HuH-7.5 (cell line): Measurements from ENCODE around the gene ZRANB1.

Source experiments
- DNase-seq: peaks from one replicate; pipeline ENCODE4 v3.0.0; 2011; ENCODE audit warnings: low spot score

The ZRANB1 gene

DNA sequence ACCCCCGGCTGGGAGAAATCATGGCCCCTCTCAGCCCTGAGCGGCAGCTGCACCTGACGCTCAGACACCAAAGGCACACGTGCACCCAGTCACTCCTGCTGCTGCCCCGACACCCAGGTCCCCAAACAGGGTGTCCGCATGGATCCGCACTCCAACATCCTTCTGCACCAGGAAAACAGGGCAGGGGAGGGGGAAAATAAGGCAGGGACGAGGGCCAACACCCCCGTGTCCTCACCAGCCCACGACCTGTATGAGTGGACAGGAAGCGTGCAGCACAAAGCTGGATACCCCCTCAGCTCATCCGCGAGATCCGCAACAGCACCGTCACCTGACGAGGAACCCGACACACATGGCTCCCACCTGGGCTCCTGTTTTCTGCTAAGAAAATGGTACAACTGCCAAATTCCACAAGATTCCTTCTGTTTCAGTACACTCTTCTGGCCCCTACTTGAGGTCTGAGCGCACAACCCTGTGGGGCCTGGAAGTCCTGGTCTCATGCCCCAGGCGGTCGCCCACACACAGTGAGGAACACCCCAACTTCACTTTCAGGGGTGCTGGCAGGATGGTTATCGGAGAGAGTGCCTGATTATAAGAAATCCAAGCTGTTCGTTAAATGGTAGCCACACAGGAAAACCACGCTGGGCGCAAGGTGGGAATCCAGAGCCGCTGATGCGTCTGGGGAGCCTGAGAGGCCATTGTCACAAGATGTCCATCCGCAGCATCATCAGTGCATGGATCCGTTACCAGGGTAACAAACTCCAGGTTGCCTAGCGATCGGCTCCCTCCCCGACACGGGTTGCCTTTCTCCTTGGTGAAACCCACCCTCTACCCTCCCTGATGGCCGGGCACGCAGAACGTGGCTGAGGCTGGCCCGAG, 63.6 kb downstream of the ZRANB1 start:
- no peak for DNase-seq

DNA sequence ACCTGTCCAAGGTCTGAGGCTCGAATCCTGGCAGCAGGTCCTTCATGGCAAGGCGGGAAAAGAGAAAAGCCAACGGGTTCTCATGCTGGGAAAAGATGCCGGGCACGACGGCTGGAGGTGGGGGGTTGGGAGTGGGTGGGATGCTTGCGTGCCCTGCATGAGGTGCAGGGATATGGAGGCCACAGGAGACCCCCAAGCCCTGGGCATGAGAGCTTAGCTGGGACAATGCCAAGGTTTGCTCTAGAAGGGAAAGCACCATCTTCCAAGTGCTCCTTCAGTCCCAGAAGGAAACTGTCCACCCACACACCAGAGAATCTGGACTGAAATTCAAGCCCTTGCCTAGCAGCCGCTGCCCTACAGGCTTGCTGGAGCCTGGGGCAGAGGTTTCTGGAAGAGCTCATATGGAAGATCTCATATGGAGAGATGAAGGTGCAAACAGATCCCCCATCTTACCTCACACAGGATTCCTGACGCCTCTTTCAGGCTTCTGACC, 64.3 kb downstream of the ZRANB1 start:
- no peak for DNase-seq

DNA sequence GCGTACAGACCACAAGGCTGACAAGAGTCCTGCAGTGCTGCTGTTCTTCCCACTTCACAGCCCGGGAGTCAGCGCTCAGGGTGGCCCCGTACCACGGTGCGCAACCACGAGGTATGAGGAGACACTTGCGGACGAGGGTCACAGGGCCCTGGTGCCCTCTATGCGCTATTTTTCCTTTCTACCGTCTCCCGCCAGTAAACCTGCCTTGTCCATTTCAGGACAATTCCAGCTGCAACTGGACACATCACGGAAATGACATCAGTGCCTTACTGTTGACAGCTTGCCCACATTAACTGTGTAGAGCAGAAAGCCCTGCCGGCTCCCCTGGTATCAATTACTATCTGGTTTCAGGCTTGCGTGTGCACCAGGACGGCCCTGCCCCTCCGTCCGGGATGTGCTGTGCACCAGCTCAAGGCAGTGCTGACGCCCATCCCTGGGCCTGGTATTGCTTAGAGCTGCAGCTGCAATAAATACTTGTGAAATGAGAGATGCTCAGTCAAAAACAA, 65.1 kb downstream of the ZRANB1 start:
- no peak for DNase-seq

DNA sequence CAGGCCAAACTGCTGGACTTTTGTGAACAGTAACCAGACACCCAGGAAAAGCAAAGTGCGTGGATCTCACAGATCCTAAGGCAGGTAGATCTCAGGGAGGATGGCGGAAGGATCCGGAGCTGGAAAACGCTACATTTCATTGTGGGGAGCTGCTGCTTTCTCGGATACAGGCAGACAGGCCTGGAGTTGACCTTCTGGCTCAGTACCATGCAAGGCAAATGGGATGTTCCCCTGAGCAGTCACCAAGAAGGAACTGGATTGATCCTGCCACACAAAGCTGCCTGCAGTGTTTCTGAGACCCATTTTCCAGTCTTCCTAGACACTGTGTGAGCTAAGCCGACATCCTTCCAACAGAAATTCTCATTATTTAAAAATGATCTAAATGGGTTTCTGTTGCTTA, 65.5 kb downstream of the ZRANB1 start:
- DNase-seq: no peak

DNA sequence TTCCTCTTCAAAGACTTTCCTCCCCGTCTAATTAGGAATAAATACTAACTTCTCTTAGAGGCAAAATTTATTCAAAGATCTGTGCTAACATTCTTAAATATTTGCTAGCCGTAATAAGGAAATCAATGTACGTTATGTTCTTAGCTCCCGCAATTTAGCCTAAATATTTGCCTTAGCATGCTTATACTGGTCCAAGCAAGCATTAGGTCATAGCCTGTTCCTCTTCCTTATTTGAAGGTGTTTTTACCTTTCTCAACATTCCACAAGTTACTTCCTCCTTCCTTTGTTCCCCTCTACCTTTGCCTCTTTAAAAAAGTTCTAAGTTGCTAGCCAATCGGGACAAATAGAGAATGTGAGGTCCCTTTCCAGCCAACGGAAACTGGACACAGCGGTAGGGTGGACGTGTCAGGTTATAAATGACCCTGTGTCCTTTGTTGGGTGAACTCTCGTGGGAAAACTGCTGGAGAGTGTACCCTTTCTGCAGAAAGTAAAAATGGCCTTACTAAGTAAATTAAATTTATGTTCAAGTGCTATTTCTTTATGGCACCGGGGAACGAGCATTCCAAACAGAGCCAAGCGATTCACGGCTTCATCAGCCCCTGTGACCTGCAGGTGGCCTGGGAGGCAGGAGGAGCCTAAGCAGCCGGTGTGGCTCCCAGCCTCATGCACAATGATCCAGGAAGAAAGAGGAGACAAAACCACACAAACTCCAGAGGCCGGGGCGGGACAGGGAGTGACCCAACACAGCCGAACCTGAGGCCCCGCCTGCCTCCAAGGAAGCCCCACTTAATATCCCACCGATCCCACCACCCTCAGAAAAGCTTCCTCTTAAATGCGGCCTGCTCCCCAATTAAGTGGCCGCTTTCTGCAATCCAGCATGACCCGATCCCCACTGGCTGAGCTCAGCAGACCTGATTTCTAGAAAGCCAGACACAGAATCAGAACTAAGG, 67.0 kb downstream of the ZRANB1 start:
- DNase-seq: no peak

DNA sequence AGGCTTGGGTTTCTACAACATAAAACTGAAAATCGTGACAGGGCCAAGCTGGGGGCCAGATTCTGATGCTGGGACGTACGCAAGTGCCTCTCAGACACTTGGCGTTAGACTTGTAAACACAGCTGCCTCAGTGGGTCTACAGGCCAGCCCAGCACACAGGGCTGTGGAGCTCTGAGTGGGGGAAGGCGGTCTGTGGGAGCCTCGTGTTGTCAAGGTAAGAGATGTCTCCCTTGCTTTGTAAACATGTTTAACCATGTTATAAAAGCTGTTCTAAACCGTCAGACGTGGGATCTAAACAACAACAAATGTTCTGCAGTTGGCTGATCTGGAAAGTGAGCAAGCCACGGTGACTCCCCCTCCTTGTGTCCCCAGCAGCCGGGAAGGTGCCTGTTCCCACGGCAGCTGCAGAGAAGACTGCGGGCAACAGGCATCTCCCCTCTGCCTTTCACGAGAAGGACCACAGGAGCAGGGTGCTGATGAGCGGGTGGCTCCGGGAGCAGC, 67.8 kb downstream of the ZRANB1 start:
- no peak for DNase-seq

DNA sequence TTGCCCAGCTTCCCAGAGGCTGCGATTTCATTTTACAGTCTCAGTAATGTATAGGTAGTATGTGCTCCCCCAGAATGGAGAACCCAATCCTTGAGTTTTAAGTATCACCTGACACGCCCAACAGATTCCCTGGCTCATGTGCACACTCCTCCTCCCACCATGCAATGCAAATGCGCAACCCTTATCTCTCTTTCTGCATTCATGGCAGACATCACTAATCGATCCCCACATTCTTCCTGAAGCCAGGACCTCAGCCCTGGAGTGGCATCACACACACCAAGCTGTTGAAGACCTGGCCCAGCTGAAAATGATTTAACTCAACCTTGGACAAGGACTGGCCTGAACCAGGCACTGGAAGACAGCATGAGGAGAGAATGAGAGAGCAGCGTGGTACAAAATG, 68.4 kb downstream of the ZRANB1 start:
- no peak for DNase-seq

DNA sequence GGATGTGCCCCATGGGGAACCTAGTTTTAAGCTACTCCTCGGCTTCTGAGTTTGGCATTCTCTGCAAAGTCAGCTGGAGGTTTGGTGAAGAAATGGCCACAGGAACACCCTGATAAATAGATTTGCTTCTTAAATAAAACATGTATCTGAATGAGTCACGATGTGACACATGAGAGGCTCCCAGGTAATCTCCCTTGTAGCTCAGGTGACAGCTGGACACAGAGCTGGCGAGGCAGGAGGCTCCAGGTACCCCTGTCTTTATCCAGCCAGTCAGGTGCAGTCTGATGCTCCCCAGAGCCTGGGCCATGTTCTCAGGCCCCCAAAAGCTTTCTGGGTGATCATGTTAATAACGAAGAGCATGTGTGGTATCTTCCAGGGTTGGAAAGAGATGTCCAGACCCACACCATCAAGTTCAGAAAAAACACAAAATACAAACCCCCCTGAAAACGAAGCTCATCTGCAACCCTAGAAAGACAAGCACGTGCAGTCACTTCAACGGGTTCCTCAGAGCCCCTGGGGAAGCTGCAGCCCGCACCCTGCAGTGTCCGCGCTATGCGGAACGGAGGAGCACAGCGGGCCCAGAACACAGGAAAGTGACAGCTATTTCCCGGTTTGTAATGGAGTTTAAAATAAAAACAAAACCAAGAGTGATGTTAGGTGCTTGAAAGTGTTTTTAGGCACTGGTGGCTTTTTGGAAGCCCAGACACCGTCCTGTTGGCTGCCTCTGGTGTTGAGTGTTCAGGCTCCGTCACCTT, 69.4 kb downstream of the ZRANB1 start:
- DNase-seq: no peak

DNA sequence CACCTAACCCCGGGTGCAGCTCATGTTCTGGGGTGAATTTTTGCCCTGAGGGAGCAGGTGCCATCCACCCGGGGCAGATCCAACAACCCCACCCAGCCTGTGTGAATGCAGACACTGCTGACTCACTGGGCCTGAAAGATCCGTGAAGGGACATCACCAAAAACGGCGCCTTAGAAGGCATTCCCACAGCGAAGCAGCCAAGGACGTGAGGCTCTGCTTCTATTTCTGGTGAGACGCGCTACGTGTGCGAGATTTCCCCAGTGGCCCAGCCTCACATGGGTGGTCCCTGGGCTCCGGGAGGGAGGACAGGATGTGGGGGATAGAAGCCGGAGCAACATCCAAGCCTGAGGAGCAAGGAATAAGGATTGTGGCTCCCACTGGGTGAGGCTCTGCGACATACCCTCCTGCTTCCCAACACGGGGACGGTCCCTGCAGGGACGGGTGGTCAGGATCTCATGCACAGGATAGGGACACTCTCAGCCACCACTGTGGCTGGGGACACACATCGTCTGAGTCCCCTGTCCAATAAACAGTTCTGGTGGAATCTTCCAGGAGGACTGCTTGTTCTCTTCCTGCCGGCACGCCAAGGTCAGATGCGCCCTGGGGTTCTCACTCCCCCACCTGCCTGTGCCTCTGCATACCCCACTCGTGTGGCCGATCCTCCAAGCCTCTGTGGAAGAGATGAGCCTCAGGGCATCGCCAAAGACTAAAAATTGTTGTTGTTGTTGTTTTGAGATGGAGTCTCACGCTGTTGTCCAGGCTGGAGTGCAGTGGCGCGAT, 70.2 kb downstream of the ZRANB1 start:
- no peak for DNase-seq

DNA sequence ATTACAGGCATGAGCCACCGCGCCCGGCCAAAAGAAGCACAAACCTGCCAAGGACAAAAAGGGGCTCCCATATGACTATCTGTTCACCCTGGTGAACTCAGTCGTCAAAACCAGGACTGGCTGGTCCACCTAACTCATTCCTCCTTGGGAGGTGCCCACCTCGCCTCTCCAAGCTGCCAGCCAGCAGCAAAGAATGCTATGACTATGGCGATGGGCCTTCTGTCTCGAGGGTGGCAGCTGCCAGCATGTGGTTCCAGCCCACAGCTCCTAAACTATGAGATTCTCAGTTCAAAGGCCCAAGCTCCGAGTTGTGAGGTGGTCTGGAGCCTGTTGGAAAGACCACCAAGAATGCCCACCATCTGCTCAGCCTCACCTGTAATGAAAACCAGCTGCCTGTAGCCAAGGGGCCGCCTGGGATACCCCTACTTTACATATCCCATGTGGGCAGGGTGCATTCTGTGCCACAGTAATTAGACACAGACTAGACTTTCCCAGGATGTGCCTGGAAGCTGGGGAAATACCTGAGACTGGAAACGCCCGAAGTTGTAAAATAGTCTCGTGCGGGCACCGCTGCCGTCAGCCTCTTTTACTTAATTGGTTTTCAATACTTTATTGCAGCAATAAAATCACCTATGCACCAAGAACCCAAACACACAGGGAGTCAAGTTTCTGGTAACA, 71.1 kb downstream of the ZRANB1 start:
- no peak for DNase-seq

DNA sequence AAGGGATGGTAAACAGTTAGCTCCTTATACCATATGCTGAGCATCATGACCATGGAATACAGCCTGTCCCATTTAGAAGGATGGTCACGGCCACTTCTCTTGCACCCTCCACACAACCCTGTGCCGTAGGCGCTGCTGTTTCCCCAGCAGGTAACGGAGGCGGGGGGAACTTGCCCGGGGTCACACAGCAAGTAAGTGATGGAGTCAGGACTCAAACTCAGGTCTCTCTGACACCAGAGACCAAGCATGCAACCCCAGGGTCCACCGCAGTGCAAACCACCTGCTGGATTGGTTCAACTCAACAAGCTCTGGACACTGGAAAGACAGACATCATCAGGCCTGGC, 71.6 kb downstream of the ZRANB1 start:
- no peak for DNase-seq

DNA sequence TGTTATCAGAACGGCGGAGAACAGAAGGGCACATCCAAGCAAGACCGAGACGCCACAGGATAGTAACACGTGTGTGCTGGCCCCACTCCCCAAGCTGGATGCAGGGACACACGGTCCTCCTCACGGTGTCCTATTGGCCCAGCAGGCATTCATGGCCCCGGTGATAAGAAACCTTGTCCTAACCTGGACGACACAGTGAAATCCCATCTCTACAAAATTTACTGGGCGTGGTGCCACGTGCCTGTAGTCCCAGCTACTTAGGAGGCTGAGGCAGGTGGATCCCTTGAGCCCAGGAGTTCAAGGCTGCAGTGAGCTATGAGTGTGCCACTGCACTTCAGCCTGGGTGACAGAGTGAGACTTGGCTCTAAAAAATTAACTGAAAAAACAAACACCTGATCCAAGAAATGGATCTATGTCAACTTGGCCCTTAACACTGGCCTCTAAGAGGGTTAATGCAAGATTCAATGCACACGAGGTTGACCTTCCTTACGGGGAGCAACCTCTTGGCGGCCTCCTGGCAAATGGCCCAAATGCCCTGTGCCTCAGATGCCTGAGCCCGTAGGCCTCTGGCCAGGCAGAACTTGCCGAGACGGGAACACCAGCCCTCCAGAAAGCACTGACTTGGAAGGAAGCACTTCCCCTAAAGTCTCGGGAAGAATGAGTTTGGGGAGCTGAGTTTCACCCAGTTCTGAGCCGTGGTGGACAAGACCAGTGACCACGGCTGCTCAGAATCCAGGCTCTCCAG, 72.3 kb downstream of the ZRANB1 start:
- DNase-seq: no peak

DNA sequence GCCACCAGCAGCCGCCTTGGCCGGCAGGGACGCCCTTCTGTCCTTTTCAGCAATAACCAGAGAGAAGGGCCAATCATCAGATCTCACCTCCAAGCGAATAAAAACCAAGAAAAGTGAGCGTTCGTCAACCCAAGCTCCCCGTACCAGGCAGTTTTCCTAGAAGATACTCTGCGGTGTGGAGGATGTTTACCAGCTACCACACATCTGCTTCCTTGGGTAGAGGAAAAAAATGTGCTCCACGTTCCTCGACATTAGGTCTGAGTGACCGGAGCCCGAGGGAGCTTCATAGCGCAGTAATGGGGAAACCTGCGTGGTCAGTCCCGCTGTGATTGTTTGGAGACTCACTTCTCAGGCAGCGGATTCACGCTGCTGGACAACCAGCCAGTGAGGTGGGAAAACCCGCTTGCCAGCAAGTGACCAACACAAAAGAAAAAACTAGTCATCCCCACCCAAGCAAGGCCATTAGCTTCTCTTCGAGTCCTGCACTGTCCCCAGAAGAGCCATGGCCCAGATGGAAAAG, 73.0 kb downstream of the ZRANB1 start:
- DNase-seq: no peak

DNA sequence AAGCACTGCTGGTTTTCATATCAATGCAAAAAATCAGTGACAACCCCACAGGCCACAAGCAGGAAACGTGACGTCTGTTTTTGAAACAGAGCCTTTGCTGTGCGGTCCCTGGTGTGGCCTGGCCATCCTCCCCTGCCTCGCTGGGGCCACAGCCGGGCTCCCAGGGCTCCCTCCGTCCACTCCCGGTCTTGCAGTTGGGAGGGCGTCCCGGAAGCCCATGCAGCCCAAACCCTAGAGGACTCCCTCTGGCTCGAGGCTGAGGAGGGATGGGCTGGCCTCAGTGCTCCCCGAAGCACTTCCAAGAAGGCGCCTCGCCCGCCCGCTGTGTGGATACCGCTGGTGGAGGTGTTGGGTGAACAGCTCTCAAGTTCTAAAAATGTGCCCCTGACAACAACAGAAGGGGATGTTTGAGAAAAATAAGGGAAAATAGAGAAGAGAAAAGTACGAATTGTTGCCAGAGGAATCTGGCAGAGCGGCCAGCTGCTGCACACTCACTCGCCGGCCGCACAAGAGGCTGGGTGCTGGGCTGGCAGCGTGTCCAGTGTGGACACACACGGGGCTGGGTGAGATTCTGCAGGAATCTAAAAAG, 73.5 kb downstream of the ZRANB1 start:
- DNase-seq: no peak

DNA sequence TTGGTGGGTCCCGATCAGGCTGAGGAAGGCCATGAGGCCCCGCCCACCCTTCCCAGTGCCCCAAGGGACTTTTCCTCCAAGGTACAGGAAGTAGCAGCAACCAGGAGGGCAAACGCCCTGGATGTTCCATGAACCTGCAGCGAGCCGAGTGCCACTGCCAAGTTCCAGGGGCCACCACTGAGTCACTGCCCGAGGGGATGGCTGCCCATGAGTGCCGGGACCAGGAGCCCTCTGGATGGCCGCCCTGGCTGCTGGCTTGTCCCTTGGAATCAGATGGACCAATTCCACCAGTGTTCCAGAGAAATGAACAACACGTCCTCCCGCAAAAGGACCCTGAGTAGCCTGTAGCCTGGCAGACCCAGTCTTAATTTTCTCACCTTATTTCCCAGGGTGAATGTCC, 74.2 kb downstream of the ZRANB1 start:
- no peak for DNase-seq

DNA sequence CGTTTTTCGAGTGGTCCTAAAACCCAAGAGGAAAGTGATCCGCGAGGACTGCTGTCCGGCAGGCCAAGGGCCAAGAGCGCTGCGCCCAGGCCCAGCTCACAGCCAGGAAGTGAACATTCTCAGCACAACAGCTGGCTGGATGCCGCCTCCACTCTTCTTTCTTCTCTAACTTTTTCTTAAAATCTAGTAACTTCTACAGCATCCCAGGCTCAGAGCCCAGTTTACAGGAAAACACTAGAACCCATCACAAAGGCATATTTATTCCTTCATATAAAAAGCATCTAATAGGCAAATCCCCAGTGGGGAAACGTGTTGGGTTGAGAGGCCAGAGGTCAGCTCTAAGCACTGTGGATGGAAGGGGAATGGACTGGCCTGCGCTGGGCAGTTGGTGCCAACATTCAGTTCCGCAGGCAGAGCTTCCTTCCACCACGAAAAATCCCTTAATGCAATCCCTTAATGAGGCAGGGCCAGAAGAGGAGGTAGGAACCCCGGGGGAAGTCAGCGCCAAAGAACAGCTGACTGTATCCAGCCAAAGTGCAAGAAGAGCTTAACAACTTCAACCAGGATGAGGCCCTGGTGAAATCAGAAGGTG, 74.8 kb downstream of the ZRANB1 start:
- DNase-seq: no peak

DNA sequence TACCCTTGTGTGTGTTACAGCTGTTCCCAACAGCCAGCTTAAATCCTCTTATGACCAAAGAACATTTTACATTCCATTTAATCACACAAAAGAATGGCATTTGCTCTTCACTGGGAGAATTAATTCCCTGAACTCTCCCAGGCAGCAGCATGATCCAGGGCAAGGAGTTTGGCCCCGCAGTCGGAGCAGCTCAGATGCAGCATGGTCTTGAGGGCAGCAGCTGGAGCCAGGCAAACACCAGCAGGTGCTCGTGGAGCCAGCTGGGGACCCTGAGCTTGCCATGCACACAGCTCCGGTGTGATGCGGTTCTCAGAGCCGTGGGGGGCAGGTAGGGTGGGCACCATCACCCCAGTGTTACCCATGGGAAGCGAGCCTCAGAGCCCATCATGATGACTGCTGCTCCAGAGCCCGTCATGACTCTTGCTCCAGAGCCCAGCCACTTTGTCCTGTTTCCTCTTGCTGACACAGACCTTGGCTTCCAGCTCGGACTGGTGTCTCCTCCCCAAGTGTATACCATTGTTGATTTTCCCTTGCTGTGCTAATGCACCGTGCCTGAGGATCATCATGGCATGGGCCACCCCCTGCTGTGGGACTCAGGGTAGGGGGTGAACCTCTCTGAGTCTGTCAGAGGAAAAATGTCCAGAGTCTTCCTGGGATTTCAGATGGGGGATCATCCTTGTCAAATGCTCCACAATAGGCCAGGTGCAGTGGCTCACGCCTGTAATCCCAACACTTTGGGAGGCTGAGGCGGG, 75.8 kb downstream of the ZRANB1 start:
- no peak for DNase-seq

DNA sequence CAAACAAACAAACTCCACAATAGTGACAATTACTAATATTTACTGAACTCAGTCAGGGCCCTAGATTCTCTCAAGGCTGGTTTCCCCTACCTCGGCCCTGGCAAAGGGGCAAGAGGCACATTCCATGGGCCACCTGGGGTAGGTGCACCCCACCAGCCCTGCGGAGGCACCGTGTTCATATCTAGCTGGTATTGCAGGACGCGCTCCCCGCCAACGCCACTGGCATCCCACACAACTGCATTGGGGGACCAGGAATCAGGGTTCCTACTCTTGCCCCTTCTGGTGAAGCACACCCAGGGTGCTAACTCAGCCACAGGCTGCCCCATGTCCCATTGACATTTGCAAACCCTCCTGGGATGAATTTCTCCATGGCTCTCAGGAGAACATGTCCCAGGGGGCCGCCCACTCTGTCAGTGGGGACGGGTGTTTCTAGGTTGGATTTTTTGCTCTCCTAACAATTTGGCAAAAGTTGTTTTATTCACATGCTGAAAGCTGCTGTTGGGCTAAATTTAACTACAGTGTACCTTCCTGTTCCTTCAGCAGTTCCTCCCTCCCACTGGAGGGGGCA, 76.7 kb downstream of the ZRANB1 start:
- no peak for DNase-seq
